ENCODE data around the gene MED8.
"Not testable (repeated sequence)": the region's sequence is repeated elsewhere in the genome, so short reads cannot be mapped to it uniquely, and the experiment has no call there.

Gene MED8

DNA sequence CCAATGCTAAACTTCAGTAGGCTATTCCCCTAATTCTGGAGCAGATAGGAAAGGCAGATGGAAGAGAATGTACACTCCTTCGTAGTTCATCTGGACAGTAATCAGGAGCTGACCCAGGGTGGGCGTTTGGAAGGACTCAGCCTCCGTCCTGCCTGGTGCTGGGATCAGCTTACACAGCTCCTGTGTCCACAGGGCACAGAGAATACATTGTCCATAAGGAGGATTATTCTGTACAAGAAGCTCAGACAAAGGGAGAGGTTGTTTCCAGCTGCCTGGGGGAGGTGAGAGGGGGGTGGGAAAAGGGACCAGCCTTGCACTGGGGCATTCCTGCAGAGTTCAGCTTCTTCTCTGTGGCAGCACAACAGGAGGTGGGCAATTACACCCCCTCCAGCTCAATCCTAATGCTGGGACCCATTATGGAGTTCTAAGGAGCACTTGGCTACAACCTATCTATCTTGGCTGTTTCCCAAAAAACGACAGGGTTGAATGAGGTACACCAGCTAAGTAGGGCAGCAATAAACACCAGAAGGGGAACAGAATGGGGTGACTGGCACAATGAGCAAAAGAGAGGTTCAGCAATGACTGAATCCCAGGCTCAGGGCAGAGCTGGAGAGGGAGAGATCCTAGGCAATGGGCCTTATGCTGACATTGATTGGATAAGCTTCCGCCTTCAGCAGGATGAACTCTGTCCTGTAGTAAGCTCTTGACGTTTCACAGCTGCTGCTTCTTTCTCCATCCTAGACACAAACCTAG lies 7.4 kb downstream of the MED8 start:
- no peak for DNase-seq

DNA sequence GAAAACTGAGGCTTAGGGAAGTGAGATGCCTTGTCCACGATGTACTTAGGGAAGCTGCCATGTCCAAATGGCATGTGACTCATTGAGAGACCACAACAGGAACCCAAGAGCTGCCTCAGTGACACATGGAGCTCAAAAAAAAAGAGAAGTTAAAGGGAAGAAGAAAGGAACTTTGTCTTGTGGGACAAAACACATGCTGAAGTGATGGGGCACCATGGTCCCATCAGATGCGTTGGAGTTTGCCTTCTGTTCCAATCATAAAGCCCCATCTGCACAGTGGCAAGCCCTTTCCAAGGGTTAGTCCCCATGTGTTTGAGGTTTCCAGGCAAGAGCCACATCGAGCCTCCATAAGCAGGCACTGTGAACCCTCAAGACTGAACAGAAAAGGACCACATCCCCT lies 8.0 kb downstream of the MED8 start:
- peak in 1 of 2 donors; percentile 20 for DNase-seq

GRCh38 chr1:43379476-43379875 lies 10.1 kb downstream of the MED8 start:
- DNase-seq, result no peak

GRCh38 chr1:43377831-43378230 lies 11.8 kb downstream of the MED8 start:
- no peak for DNase-seq

DNA sequence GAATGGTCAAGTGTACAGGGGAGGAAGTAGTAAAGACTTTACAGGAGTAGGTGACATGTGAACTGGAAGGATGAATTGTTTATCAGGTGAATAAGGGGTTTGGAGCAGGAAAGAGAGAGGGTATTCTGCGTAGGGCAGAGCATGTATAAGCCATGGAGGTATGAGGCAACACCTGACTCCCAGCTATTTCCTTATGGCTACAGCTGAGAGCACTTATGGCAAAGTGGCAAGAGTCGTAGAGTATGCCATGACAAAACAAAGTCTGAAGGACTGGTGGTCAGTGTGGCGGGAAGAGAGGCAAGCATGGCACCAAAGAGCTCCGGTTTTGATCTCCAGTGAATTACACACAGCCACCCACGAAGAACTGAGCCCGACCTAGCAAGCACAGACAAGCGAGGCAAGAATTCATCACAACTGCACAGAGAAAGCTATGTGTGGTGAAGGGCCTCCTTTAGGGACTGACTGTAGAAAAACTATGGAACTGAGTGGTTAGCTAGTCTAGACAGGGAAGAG lies 12.8 kb downstream of the MED8 start:
- DNase-seq, result no peak

DNA sequence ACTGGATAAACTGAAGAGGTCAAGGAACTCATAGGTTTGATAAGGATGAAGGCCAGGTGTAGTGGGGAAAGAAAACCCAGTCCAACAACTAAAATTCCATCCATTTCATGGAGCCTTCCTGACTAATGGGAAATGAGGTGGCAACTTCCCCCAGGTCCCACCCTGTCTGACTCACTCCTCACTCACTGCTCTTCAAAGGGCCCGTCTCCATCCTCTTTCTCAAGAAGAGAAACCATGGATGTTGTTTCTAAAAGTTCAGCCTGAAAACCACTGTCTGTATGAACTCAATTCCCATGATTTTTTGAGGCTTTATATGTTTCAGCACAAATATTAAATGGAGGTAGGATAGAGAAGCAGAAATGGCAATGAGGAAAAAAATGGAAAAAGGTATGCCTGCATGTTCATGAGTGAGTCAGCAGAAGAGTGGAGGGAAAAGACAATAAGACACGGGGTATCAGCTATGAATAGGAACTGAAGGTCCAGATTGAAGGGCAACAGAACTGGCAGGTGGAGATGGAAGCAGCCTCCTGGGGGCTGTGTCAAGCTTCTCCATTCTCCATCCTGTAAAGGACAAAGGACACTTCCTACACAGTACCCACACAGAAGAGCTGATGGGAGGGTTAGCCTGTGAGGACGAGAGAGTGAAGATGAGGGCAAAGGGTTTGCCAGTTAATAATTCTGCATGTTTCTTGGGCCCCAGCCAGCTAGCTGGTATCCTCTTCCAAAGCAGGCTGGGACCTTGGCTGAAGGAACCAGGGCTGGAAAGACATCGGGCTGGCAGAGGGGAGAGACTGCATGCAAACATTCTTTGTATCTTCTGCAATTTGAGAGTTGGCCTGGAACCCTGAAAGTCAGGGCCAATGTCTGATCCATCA lies 16.3 kb downstream of the MED8 start:
- no peak for DNase-seq

- DNase-seq, result no peak
Observed at GRCh38 chr1:43372172-43372571, 17.4 kb downstream of the MED8 start.

DNA sequence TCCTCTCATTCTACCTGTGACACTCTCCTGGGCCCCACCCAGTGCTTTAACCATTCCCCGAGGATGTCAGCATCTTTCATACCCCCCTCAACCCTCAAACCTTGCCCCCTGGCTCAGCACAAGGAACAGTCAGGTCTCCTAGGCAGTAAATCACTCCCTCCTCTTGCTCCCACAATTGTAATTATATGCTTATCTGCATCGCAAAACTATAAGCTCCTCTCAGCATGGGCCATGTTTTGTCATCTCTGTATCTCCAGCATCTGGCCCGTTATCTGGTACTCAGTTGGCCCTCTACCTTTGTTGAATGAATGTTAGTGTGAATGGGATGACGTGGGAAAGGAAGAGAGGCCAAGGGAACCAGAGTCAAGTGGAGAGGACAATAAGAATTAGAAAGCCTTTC lies 19.0 kb downstream of the MED8 start:
- DNase-seq, result no peak

DNA sequence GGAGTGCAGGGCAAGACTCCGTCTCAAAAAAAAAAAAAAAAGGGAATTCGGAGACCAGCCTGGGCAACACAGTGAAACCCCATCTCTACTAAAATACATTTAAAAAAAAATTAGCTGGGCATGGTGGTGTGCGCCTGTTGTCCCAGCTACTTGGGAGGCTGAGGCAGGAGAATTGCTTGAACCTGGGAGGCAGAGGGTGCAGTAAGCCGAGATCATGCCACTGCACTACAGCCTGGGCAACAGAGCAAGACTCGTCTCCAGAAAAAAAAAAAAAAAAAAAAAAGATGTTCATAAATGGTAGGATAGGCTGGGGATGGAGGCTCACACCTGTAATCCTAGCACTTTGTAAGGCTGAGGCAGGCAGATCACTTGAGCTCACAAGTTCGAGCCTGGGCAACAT lies 19.8 kb downstream of the MED8 start:
- DNase-seq, result not testable (repeated sequence)

- no peak for DNase-seq
Observed at GRCh38 chr1:43368646-43369020, 21.0 kb downstream of the MED8 start.

GRCh38 chr1:43367904-43368645 lies 21.5 kb downstream of the MED8 start, which contains the start of gene ELOVL1:
Gene ELOVL1, minus strand, starts transcription at chr1:43368011. Its CDS starts 2,402 bp downstream, at chr1:43365609.
- DNase-seq, result peak; percentile 87 to 89

- peak in 1 of 2 donors; percentile 28 for DNase-seq
Observed at GRCh38 chr1:43367026-43367903, 22.3 kb downstream of the MED8 start.

DNA sequence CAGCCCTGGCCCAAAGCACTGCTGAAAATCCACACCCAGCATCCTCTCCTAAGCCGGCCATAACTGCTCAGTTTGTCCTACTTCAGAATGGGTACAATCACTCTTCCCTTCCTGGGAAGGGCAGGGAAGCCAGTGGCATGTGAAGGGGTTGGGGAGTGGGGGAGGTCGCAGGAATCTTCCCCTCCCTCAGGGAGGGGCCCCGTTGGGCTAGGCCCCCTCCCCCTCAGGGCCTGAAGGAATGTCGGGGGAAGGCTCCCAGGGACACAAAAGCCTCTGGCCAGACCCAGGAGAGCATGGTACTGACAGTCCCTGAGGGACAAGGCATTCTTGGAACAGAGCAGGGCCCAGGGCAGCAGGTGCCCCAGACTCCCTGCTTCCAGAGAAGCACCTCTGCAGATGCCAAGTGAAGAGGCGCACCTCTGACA lies 23.0 kb downstream of the MED8 start:
- DNase-seq, result no peak

GRCh38 chr1:43366179-43366578 lies 23.4 kb downstream of the MED8 start:
- DNase-seq, result no peak

DNA sequence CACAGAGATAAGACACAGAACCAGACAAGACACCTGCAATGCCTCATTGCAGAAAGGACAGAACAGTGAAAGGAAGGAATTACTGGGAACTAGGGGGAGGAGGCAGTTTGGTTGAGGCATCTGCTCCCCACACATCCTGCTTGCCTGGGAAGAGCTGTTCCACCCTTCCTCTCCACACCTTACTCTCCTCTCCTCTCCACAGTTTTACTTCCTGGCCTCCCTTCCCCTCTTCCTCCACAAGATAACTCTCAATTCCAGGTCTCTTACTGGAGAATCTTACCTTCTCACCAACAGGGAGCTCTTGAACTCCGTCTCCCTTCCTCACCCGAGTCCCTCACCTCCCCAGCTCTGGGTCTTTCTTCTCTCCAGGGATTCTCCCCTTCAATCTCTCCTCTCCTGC lies 23.9 kb downstream of the MED8 start:
- no peak for DNase-seq

- no peak for DNase-seq
Observed at GRCh38 chr1:43363935-43364525, 25.6 kb downstream of the MED8 start.

DNA sequence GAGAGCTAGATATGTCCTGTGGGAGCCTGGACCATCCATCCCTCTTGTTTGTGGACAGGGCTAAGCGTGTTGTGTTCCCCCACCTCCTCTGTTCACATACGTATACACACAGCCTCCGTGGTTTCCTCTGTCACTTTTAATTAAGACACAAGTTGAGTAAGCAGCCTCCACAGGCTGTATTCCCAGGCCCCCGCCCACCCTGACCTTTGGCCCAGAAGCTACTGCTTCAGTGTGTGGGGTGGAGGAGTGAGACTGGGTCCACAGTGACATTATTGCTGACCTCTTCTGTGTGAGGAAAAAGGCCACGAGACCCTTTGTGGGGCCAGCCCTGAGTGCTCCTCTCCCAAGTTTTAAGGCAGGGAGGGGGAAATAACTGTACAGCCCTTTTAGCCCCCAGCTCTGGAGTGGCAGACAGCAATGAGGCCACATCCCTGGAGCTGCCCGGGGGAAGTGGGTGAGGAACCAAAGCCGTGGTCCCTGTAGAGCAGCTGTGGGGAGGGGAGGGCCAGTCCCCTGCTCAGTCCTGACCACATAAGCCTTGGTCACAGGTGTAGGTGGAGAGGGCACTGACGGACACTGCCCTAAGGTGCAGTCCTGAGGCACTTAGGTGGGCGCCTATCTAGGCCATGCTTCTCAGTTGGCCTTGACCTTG lies 26.2 kb downstream of the MED8 start:
- DNase-seq, result no peak

DNA sequence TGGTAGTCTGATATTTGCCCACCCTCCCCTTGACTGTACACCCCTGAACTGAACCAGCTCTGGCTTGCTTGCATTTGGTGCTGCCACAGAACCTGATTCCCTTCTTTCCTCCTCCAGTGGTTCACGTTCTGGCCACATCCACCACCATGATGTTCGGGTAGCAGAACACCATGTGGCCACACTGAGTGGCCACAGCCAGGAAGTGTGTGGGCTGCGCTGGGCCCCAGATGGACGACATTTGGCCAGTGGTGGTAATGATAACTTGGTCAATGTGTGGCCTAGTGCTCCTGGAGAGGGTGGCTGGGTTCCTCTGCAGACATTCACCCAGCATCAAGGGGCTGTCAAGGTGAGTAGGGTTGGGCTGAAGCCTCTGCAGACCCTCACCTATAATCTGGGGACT lies 29.0 kb downstream of the MED8 start:
- no peak for DNase-seq

DNA sequence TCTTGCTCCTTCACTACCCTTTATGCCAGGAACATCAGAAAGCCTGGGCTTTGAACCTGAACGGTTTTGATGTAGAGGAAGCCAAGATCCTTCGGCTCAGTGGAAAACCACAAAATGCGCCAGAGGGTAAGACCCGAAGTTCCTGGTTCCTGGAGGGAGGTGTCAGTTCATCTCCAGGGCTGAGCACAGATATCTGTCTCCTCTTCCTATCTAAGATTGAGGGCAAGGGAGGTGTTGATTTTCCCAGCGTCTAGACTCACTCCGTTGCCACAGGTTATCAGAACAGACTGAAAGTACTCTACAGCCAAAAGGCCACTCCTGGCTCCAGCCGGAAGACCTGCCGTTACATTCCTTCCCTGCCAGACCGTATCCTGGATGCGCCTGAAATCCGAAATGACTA lies 29.9 kb downstream of the MED8 start:
- no peak for DNase-seq

DNA sequence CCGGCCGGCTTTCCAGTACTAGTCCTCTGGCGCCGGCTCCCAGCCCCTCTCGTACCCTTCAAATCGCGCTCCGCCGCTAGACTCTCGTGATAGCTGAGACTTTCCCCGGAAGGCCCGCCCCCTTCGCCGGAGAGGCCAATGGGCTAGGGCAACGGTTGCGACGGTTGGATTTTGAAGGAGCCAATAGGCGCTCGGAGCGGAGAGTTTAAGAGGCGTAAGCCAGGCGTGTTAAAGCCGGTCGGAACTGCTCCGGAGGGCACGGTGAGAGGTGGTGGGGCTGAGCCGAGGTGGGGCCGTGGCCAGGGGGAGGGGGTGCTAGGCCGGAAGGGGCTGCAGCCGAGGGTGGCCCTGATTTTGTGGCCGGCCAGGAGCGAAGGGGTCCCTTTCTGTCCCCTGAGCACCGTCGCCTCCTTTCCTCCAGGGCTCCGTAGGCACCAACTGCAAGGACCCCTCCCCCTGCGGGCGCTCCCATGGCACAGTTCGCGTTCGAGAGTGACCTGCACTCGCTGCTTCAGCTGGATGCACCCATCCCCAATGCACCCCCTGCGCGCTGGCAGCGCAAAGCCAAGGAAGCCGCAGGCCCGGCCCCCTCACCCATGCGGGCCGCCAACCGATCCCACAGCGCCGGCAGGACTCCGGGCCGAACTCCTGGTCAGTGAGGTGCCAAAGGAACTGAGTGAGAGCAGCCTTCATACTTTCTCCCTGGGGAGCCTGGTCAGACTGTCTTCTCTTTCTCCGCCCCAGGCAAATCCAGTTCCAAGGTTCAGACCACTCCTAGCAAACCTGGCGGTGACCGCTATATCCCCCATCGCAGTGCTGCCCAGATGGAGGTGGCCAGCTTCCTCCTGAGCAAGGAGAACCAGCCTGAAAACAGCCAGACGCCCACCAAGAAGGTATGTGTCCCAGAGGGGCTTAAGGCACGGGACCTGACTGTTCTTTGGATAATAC lies 30.6 kb downstream of the MED8 start, which contains the start of gene CDC20:
CDC20 (plus strand) TSS at position 236 of the 948 bp plus-strand sequence; CDS start at position 471, 235 bp downstream.
- peak; percentile 94 to 97 for DNase-seq

All from CD4-positive, alpha-beta T cell treated with Interferon alpha-2 for 1 hour (primary cell).